ACHN (cell line): ENCODE data around the gene BEAN1.
"Not testable (repeated sequence)": the region's sequence is repeated elsewhere in the genome, so short reads cannot be mapped to it uniquely, and the experiment has no call there.

ENCODE experiments used
- DNase-seq: peaks from one replicate; pipeline ENCODE4 v3.0.0-alpha.2; 2015
- in situ Hi-C: cut with HindIII; loops from 2 replicates; pipeline ENCODE4 v1.10.0; 2017; ENCODE audit warnings: low sequenced_read_pairs, low pct_ligation_motif_present, low pct_unique_long_range_greater_than_20kb

BEAN1 gene

GRCh38 chr16:66489818-66490217 is 62.7 kb downstream of the BEAN1 start:
- DNase-seq = no peak
- in situ Hi-C loops = no loop called here

- in situ Hi-C loops = no loop called here
- no peak for DNase-seq
Observed at GRCh38 chr16:66490774-66491715, 64.0 kb downstream of the BEAN1 start.

- DNase-seq = no peak
- in situ Hi-C loops = no loop called here
Observed at GRCh38 chr16:66491716-66492064, 64.6 kb downstream of the BEAN1 start.

GRCh38 chr16:66493490-66494401 is 66.7 kb downstream of the BEAN1 start:
- in situ Hi-C loops = no loop called here
- no peak for DNase-seq

GRCh38 chr16:66494916-66495315 is 67.8 kb downstream of the BEAN1 start:
- in situ Hi-C loops = no loop called here
- no peak for DNase-seq

GRCh38 chr16:66495440-66495839 is 68.3 kb downstream of the BEAN1 start:
- in situ Hi-C loops = no loop called here
- DNase-seq = no peak

- in situ Hi-C loops, DNase-seq: not testable (repeated sequence)
Observed at GRCh38 chr16:66496226-66496625, 69.1 kb downstream of the BEAN1 start.

GRCh38 chr16:66497921-66498320 is 70.8 kb downstream of the BEAN1 start:
- DNase-seq, in situ Hi-C loops: not testable (repeated sequence)

- DNase-seq, in situ Hi-C loops: not testable (repeated sequence)
Observed at GRCh38 chr16:66501563-66501962, 74.5 kb downstream of the BEAN1 start.

- in situ Hi-C loops = no loop called here
Observed at GRCh38 chr16:66502020-66502913, 75.2 kb downstream of the BEAN1 start.

GRCh38 chr16:66503030-66503429 is 75.9 kb downstream of the BEAN1 start:
- in situ Hi-C loops = no loop called here
- no peak for DNase-seq

More at GRCh38 chr16:66502020-66502913, 75.2 kb downstream of the BEAN1 start:
- no peak for DNase-seq

GRCh38 chr16:66503612-66504011 is 76.5 kb downstream of the BEAN1 start:
- in situ Hi-C loops = no loop called here
- no peak for DNase-seq

- no peak for DNase-seq
- in situ Hi-C loops = no loop called here
Observed at GRCh38 chr16:66507731-66508239, 80.7 kb downstream of the BEAN1 start.

GRCh38 chr16:66508248-66508913 is 81.3 kb downstream of the BEAN1 start:
- in situ Hi-C loops = no loop called here
- DNase-seq = peak; percentile 99

- in situ Hi-C loops = no loop called here
Observed at GRCh38 chr16:66508914-66509496, 81.9 kb downstream of the BEAN1 start.

GRCh38 chr16:66509576-66509975 is 82.5 kb downstream of the BEAN1 start:
- in situ Hi-C loops = no loop called here
- DNase-seq = no peak

More at GRCh38 chr16:66508914-66509496, 81.9 kb downstream of the BEAN1 start:
- no peak for DNase-seq

- in situ Hi-C loops = no loop called here
- DNase-seq = no peak
Observed at GRCh38 chr16:66510298-66510697, 83.2 kb downstream of the BEAN1 start.
